Measurements from ENCODE around the gene ACTG1. TPM values are rescaled to one million over a fixed set of nuclear protein-coding genes. Genes with fewer than 3 reads are reported as not detected.

The ACTG1 gene
- total RNA-seq, 1 donor from 2014 or later, result 2,949 TPM

- Mint-ChIP-seq H3K4me1 (peaks cover 45% of the 10 kb centered on the region), H3K27me3 (no peaks in the 10 kb centered on the region), H3K27ac (peak overlapping the region; percentile 92), H3K9me3 (no peaks in the 10 kb centered on the region), H3K4me3 (peak overlapping the region; percentile 91), H3K36me3 (ENCODE audit: low read depth) (peaks cover 44% of the 10 kb centered on the region)
- DNase-seq (no peak), ATAC-seq (ENCODE audit: low read depth) (peak; percentile 71)
- no peak for TF ChIP-seq CTCF (IDR thresholded peaks at IDR 0.05)
- CTCF ChIA-PET, result interaction anchor here (0.9 to 2.7 kb wide), 4 partner anchors 34 to 267 kb away, joined by 4 to 7 read pairs (median 4); no protein-coding TSS in a partner anchor
- POLR2A ChIA-PET, result interaction anchor here (0.5 to 8.1 kb wide), 11 partner anchors 8 to 865 kb away, joined by 3 to 188 read pairs (median 6); partner anchors contain the start of genes ACTG1, NDUFAF8, SLC38A10 and TEPSIN
- intact Hi-C loops (cut with micrococcal nuclease), result loop anchor here (1.0 to 5.0 kb wide), 6 partner anchors 8 to 301 kb away; partner anchors contain the start of genes ACTG1 and SLC38A10
Observed at GRCh38 chr17:81553018-81553615, 40.5 kb upstream of the ACTG1 start.

GRCh38 chr17:81552244-81553017, 39.8 kb upstream of the ACTG1 start, which contains the start of gene FAAP100:
TSS of gene FAAP100 (minus strand) at chr17:81552353. CDS start at chr17:81552330, 23 bp downstream.
- POLR2A ChIA-PET, result interaction anchor here (0.7 to 8.1 kb wide), 16 partner anchors 9 to 319 kb away, joined by 3 to 188 read pairs (median 4); partner anchors contain the start of genes ACTG1, ARHGDIA, NDUFAF8 and SLC38A10
- intact Hi-C loops (cut with micrococcal nuclease), result loop anchor here (1.0 to 5.0 kb wide), 7 partner anchors 9 to 300 kb away; partner anchors contain the start of genes ACTG1 and SLC38A10
- H3K27me3 Mint-ChIP-seq, result no peaks in the 10 kb centered on the region
- peak within 1 kb of the TSS; percentile 92 for H3K27ac Mint-ChIP-seq
- H3K4me3 Mint-ChIP-seq, result peak within 1 kb of the TSS; percentile 91
- peak; percentile 91 for DNase-seq
- no peak for TF ChIP-seq CTCF (IDR thresholded peaks at IDR 0.05)
- peaks cover 43% of the 10 kb centered on the region for H3K36me3 Mint-ChIP-seq (ENCODE audit: low read depth)
- no peaks in the 10 kb centered on the region for H3K9me3 Mint-ChIP-seq
- ATAC-seq (ENCODE audit: low read depth), result peak; percentile 64
- CTCF ChIA-PET, result interaction anchor here (0.9 to 2.7 kb wide), 4 partner anchors 33 to 267 kb away, joined by 4 to 7 read pairs (median 4); no protein-coding TSS in a partner anchor
- peaks cover 45% of the 10 kb centered on the region for H3K4me1 Mint-ChIP-seq

- ATAC-seq (ENCODE audit: low read depth) (no peak), DNase-seq (no peak)
- CTCF ChIA-PET, result interaction anchor here (0.9 to 2.7 kb wide), 3 partner anchors 33 to 260 kb away, joined by 4 to 7 read pairs (median 4); no protein-coding TSS in a partner anchor
- Mint-ChIP-seq H3K27ac (peak overlapping the region; percentile 66), H3K36me3 (ENCODE audit: low read depth) (peaks cover 48% of the 10 kb centered on the region), H3K9me3 (no peaks in the 10 kb centered on the region), H3K4me1 (peaks cover 45% of the 10 kb centered on the region), H3K27me3 (no peaks in the 10 kb centered on the region), H3K4me3 (peak overlapping the region; percentile 91)
- no peak for TF ChIP-seq CTCF (IDR thresholded peaks at IDR 0.05)
- intact Hi-C loops (cut with micrococcal nuclease), result loop anchor here (1.0 to 5.0 kb wide), 3 partner anchors 67 to 299 kb away; partner anchors contain the start of gene SLC38A10
- POLR2A ChIA-PET, result interaction anchor here (0.8 to 8.1 kb wide), 14 partner anchors 10 to 320 kb away, joined by 3 to 188 read pairs (median 5); partner anchors contain the start of genes ACTG1, ARHGDIA, NDUFAF8 and SLC38A10
Observed at GRCh38 chr17:81551458-81552243, 39.1 kb upstream of the ACTG1 start.

- CTCF ChIA-PET, result interaction anchor here (0.6 to 2.7 kb wide), 2 partner anchors 32 to 1450 kb away, joined by 3 to 7 read pairs; no protein-coding TSS in a partner anchor
- H3K4me1 Mint-ChIP-seq, result peaks cover 43% of the 10 kb centered on the region
- intact Hi-C loops (cut with micrococcal nuclease), result loop anchor here (5.0 kb wide), 2 partner anchors 254 to 299 kb away; partner anchors contain the start of gene SLC38A10
Observed at GRCh38 chr17:81550830-81551457, 38.3 kb upstream of the ACTG1 start.

More at GRCh38 chr17:81550830-81551457, 38.3 kb upstream of the ACTG1 start:
- Mint-ChIP-seq H3K9me3 (no peaks in the 10 kb centered on the region), H3K27me3 (no peaks in the 10 kb centered on the region), H3K36me3 (ENCODE audit: low read depth) (peaks cover 51% of the 10 kb centered on the region), H3K4me3 (peak overlapping the region; percentile 91), H3K27ac (peak overlapping the region; percentile 66)
- TF ChIP-seq CTCF (IDR thresholded peaks at IDR 0.05), result no peak
- ATAC-seq (ENCODE audit: low read depth), result no peak
- POLR2A ChIA-PET, result interaction anchor here (1.0 to 8.1 kb wide), 4 partner anchors 37 to 255 kb away, joined by 4 to 188 read pairs (median 8); partner anchors contain the start of gene ACTG1
- no peak for DNase-seq
